HepG2 (cell line): Measurements from ENCODE around the gene MME. TPM values are rescaled to one million over a fixed set of nuclear protein-coding genes. Genes with fewer than 3 reads are reported as not detected.
"Not testable (repeated sequence)": the region's sequence is repeated elsewhere in the genome, so short reads cannot be mapped to it uniquely, and the experiment has no call there.

Experiments
- ATAC-seq: fragments of 200-7000 bp; cut with Tn5 transposase; 3 replicates; pipeline ENCODE4 v1.9.1; 2020; ENCODE audit warnings: mild to moderate bottlenecking, moderate library complexity
- BruUV-seq: library from RNA; stranded (reverse); fragments of 400-500 nt; replicated peaks from 2 replicates; lab custom pipeline; 2021; lab: Mats Ljungman, UMichigan
- CTCF ChIA-PET: fragments of 300-600 bp; formaldehyde crosslinking; extraction: SDS; loops from one replicate; lab custom pipeline; 2021; ENCODE audit warnings: low total read pairs, inconsistent platforms, low intra/inter-chr PET ratio; lab: Yijun Ruan, JAX
- POLR2A ChIA-PET: fragments of 350-600 bp; sonication (Branson Sonifier 250); formaldehyde crosslinking; loops from one replicate; lab custom pipeline; 2020; ENCODE audit warnings: antibody characterized with exemption, inconsistent platforms; lab: Yijun Ruan, JAX
- DNase-seq: peaks from one replicate; pipeline ENCODE4 v3.0.0-alpha.2; 2015; ENCODE audit warnings: low spot score
- FAIRE-seq: peaks from 3 replicates; lab custom pipeline; 2011; peaks lifted over from hg19 to GRCh38; lab: Jason Lieb, UNC
- H2AFZ ChIP-seq: one replicate; pipeline ENCODE4 v1.6.1; 2011; ENCODE audit warnings: low read length, inconsistent platforms
- H3K27ac ChIP-seq: fragments of 300-600 bp; 3 replicates; pipeline ENCODE4 v1.8.0; 2011; ENCODE audit warnings: mixed run types, mild to moderate bottlenecking, mixed read lengths, low read length, inconsistent platforms; ENCODE audit not compliant: insufficient read depth; ENCODE audit errors: extremely low read length
- H3K27me3 ChIP-seq, 2 experiments: fragments of 200-600 bp in 1 of 2; 2 replicates in 1 of 2; 3 replicates in 1 of 2; pipeline versions ENCODE4 v1.6.0 to v1.8.0; 2011; ENCODE audit warnings: low read length in 2 of 2, mild to moderate bottlenecking in 2 of 2, moderate library complexity in 2 of 2, inconsistent platforms in 1 of 2; ENCODE audit not compliant: insufficient read depth in 2 of 2, control insufficient read depth in 1 of 2
- H3K36me3 ChIP-seq, 2 experiments: fragments of 200-600 bp in 1 of 2; replicated peaks in 1 of 2; 2 replicates in 1 of 2; 3 replicates in 1 of 2; pipeline versions ENCODE4 v1.5.1 to v1.8.0; 2011; ENCODE audit warnings: low read length in 2 of 2, inconsistent platforms in 1 of 2; ENCODE audit not compliant: insufficient read depth in 2 of 2, control insufficient read depth in 1 of 2
- H3K4me1 ChIP-seq: 2 replicates; pipeline ENCODE4 v1.5.1; 2012; ENCODE audit warnings: low read length, inconsistent platforms; ENCODE audit not compliant: insufficient read depth
- H3K4me2 ChIP-seq: 2 replicates; pipeline ENCODE4 v1.6.0; 2011; ENCODE audit warnings: low read depth, low read length, inconsistent platforms
- H3K4me3 ChIP-seq, 3 experiments: fragments of 200-600 bp in 1 of 3; sonication (generic), shearing (Covaris generic) in 1 of 3; replicated peaks in 1 of 3; 2 replicates each; pipeline ENCODE4 v1.5.1; 2011 to 2016; ENCODE audit warnings: low read length in 3 of 3, inconsistent platforms in 2 of 3, low read depth in 2 of 3, mild to moderate bottlenecking in 2 of 3, control low read depth in 1 of 3, mixed read lengths in 1 of 3; ENCODE audit not compliant: insufficient read depth in 1 of 3
- H3K79me2 ChIP-seq: one replicate; pipeline ENCODE4 v1.6.1; 2011; ENCODE audit warnings: low read length, inconsistent platforms; ENCODE audit not compliant: insufficient read depth
- H3K9ac ChIP-seq: 2 replicates; pipeline ENCODE4 v1.6.0; 2011; ENCODE audit warnings: mild to moderate bottlenecking, low read depth, low read length, inconsistent platforms; ENCODE audit not compliant: insufficient read depth
- H3K9me3 ChIP-seq: 2 replicates; pipeline ENCODE4 v1.5.1; 2012; ENCODE audit warnings: mild to moderate bottlenecking, low read length
- H4K20me1 ChIP-seq: 2 replicates; pipeline ENCODE4 v1.6.0; 2011; ENCODE audit warnings: inconsistent platforms, mild to moderate bottlenecking, low read length, moderate library complexity; ENCODE audit not compliant: insufficient read depth
- HIC2 ChIP-seq: sonication (generic); formaldehyde crosslinking; IDR thresholded peaks from 2 replicates; pipeline ENCODE4 v1.9.0; 2022; ENCODE audit warnings: low read depth, missing genetic modification reagents
- JUND ChIP-seq: sonication (generic); formaldehyde crosslinking; IDR thresholded peaks from 2 replicates; pipeline ENCODE4 v1.8.0; 2022; ENCODE audit warnings: mild to moderate bottlenecking, missing genetic modification reagents
- RFX5 ChIP-seq: IDR thresholded peaks from 2 replicates; pipeline ENCODE4 v1.6.1; 2011; ENCODE audit warnings: low read depth, low read length, improper control_type of control experiment
- ZNF143 ChIP-seq: sonication (generic); formaldehyde crosslinking; IDR thresholded peaks from 2 replicates; pipeline ENCODE4 v1.4.0; 2020; ENCODE audit warnings: missing genetic modification reagents
- ZNF564 ChIP-seq: sonication (generic); formaldehyde crosslinking; IDR thresholded peaks from 2 replicates; pipeline ENCODE4 v1.8.1; 2023; ENCODE audit warnings: mild to moderate bottlenecking, missing genetic modification reagents
- ZNF576 ChIP-seq: sonication (generic); formaldehyde crosslinking; IDR thresholded peaks from 2 replicates; pipeline ENCODE4 v1.4.0; 2020; ENCODE audit warnings: mild to moderate bottlenecking, missing genetic modification reagents
- ZNF616 ChIP-seq: sonication (generic); formaldehyde crosslinking; IDR thresholded peaks from 2 replicates; pipeline ENCODE4 v1.5.0; 2020; ENCODE audit warnings: low read depth, mild to moderate bottlenecking, missing genetic modification reagents
- ZNF660 ChIP-seq: sonication (generic); formaldehyde crosslinking; IDR thresholded peaks from 2 replicates; pipeline ENCODE4 v1.5.1; 2020; ENCODE audit warnings: mild to moderate bottlenecking, low read depth, missing genetic modification reagents, borderline replicate concordance
- WGBS: methylation state at CpG from one replicate; pipeline ENCODE4 v1.1.6; 2017; ENCODE audit warnings: low lambda C conversion rate; 5-methylcytosine and 5-hydroxymethylcytosine counted together
- in situ Hi-C: cut with HindIII; loops from 2 replicates; pipeline ENCODE4 v1.10.0; 2017; ENCODE audit warnings: low pct_unique_long_range_greater_than_20kb; ENCODE audit not compliant: extremely low pct_ligation_motif_present
- intact Hi-C: fragments of 100-400 bp; cut with micrococcal nuclease; formaldehyde crosslinking; loops from one replicate; pipeline ENCODE4 v1.10.0; 2022; ENCODE audit not compliant: unreplicated experiment
- polyA plus RNA-seq, 8 experiments: library from polyadenylated mRNA; depleted of rRNA in 3 of 8; stranded (reverse) in 7 of 8; unstranded in 1 of 8; fragments of >200 nt; fragmentation: Illumina TruSeq in 4 of 8; extraction: Trizol in 4 of 8; gene quantifications; 2 replicates each; pipeline versions ENCODE4 v1.2.1 to v1.2.3, GENCODE V29; 2011 to 2016; ENCODE audit warnings: low read depth in 4 of 8, missing spikeins in 1 of 8, mixed read lengths in 1 of 8; ENCODE audit not compliant: insufficient read depth in 1 of 8
- total RNA-seq, 5 experiments: library from RNA; depleted of rRNA; stranded (reverse); fragments of >200 nt; fragmentation: Illumina TruSeq; extraction: Trizol; gene quantifications; 2 replicates each; pipeline ENCODE4 v1.2.3, GENCODE V29; 2016; ENCODE audit warnings: low read depth in 1 of 5
- TF ChIP-seq, protein P1 (sequence below): sonication (generic); formaldehyde crosslinking; IDR thresholded peaks from 2 replicates; pipeline ENCODE4 v1.4.0; 2020; ENCODE audit warnings: missing genetic modification reagents
- TF ChIP-seq, protein P2 (sequence below): sonication (generic); formaldehyde crosslinking; IDR thresholded peaks from 2 replicates; pipeline ENCODE4 v1.9.0; 2022; ENCODE audit warnings: missing genetic modification reagents, mild to moderate bottlenecking, borderline replicate concordance

The MME gene
- total and polyA plus RNA-seq, 2 of the 13 experiments (the other 11 are each of a cell fraction or from before 2014, with no cell fraction given): not detected

GRCh38 chr3:155134311-155134710 is 54.2 kb downstream of the MME start:
- H3K27me3 ChIP-seq, in situ Hi-C loops, FAIRE-seq, H3K9me3 ChIP-seq, H3K79me2 ChIP-seq, H3K4me1 ChIP-seq, ATAC-seq, DNase-seq, H3K4me2 ChIP-seq, H2AFZ ChIP-seq, H3K27ac ChIP-seq, POLR2A ChIA-PET, H4K20me1 ChIP-seq, BruUV-seq, H3K36me3 ChIP-seq, H3K9ac ChIP-seq, CTCF ChIA-PET, intact Hi-C loops, H3K4me3 ChIP-seq: not testable (repeated sequence)
- WGBS: 0% methylated on average over 1 of the region's 1 CpG

GRCh38 chr3:155135003-155135402 is 54.9 kb downstream of the MME start:
- no peaks in the 10 kb centered on the region for H3K36me3 ChIP-seq
- BruUV-seq: no TSS peak
- ATAC-seq (no peak), FAIRE-seq (no peak), DNase-seq (no peak)
- no peaks in the 10 kb centered on the region for H3K9me3 ChIP-seq
- TF ChIP-seq ZNF660 (no peak), HIC2 (no peak), RFX5 (no peak), JUND (CRISPR knock-in tag) (no peak), ZNF564 (CRISPR knock-in tag) (no peak), ZNF576 (CRISPR knock-in tag) (no peak), ZNF616 (CRISPR knock-in tag) (no peak), ZNF143 (CRISPR knock-in tag) (no peak)
- TF ChIP-seq, protein P1, sequence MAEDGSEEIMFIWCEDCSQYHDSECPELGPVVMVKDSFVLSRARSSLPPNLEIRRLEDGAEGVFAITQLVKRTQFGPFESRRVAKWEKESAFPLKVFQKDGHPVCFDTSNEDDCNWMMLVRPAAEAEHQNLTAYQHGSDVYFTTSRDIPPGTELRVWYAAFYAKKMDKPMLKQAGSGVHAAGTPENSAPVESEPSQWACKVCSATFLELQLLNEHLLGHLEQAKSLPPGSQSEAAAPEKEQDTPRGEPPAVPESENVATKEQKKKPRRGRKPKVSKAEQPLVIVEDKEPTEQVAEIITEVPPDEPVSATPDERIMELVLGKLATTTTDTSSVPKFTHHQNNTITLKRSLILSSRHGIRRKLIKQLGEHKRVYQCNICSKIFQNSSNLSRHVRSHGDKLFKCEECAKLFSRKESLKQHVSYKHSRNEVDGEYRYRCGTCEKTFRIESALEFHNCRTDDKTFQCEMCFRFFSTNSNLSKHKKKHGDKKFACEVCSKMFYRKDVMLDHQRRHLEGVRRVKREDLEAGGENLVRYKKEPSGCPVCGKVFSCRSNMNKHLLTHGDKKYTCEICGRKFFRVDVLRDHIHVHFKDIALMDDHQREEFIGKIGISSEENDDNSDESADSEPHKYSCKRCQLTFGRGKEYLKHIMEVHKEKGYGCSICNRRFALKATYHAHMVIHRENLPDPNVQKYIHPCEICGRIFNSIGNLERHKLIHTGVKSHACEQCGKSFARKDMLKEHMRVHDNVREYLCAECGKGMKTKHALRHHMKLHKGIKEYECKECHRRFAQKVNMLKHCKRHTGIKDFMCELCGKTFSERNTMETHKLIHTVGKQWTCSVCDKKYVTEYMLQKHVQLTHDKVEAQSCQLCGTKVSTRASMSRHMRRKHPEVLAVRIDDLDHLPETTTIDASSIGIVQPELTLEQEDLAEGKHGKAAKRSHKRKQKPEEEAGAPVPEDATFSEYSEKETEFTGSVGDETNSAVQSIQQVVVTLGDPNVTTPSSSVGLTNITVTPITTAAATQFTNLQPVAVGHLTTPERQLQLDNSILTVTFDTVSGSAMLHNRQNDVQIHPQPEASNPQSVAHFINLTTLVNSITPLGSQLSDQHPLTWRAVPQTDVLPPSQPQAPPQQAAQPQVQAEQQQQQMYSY (CRISPR knock-in tag): no peak
- TF ChIP-seq, protein P2, sequence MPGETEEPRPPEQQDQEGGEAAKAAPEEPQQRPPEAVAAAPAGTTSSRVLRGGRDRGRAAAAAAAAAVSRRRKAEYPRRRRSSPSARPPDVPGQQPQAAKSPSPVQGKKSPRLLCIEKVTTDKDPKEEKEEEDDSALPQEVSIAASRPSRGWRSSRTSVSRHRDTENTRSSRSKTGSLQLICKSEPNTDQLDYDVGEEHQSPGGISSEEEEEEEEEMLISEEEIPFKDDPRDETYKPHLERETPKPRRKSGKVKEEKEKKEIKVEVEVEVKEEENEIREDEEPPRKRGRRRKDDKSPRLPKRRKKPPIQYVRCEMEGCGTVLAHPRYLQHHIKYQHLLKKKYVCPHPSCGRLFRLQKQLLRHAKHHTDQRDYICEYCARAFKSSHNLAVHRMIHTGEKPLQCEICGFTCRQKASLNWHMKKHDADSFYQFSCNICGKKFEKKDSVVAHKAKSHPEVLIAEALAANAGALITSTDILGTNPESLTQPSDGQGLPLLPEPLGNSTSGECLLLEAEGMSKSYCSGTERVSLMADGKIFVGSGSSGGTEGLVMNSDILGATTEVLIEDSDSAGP (CRISPR knock-in tag): no peak
- POLR2A ChIA-PET: no interaction called here
- no peak overlapping the region for H3K27ac ChIP-seq
- no peaks in the 10 kb centered on the region for H3K4me1 ChIP-seq
- H3K4me2 ChIP-seq: no peak overlapping the region
- no peaks in the 10 kb centered on the region for H4K20me1 ChIP-seq
- in situ Hi-C loops: no loop called here
- no peaks in the 10 kb centered on the region for H3K79me2 ChIP-seq
- H3K27me3 ChIP-seq: no peaks in the 10 kb centered on the region
- H3K9ac ChIP-seq: no peak overlapping the region
- no peak overlapping the region for H3K4me3 ChIP-seq
- CTCF ChIA-PET: no interaction called here
- no peak overlapping the region for H2AFZ ChIP-seq
- intact Hi-C loops: no loop called here
